Lower leg skin (tissue), 3 donors: ENCODE data around the gene ABCA13.

Source experiments
- CTCF ChIP-seq, 3 donors: fragments of 450-650 bp; IDR thresholded peaks; one replicate each; pipeline ENCODE4 v1.5.1; 2016; ENCODE audit warnings: antibody characterized with exemption in 3 of 3, mild to moderate bottlenecking in 3 of 3, moderate library complexity in 2 of 3
- POLR2A ChIP-seq, 2 donors: fragments of 450-650 bp; IDR thresholded peaks; one replicate each; pipeline ENCODE4 v1.6.1; 2016 to 2017; ENCODE audit warnings: antibody characterized with exemption in 2 of 2, mild to moderate bottlenecking in 1 of 2, moderate library complexity in 1 of 2

GRCh38 chr7:48173313-48173712 is 2.1 kb downstream of the ABCA13 start:
- TF ChIP-seq CTCF (IDR thresholded peaks at IDR 0.05) (no peak), POLR2A (IDR thresholded peaks at IDR 0.05) (no peak)
